Measurements from ENCODE around the gene BUD13. TPM values are rescaled to one million over a fixed set of nuclear protein-coding genes. Genes with fewer than 3 reads are reported as not detected.

Gene BUD13
- total and polyA plus RNA-seq, 2 of the 4 experiments (the other 2 are of a cell fraction) = 11.2 to 14.0 TPM

DNA sequence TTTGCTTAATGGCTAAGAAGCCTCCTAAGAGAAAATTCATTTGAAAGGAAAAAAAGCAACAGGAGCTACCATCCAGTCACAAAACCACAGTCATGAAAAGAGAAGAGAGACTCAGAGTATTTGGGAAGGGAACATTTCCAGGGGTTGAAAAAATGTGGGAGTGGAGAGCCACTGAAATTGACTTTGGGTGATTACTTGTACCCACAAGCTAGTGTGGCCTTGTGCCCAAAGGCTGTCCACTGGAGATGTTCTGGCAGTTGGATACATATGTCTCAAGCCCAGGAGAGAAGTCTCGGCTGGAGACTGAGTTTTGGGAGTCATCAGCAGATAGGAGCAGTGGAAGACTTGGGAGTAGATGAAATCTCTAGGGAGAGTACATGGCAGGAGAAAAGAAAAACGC, 22.1 kb upstream of the BUD13 start:
- POLR2A ChIA-PET (ENCODE audit: unreplicated experiment) = no interaction called here

More for the DNA sequence above, 22.1 kb upstream of the BUD13 start:
- Histone ChIP-seq H3K23ac (ENCODE audit: low read depth, low read length) (no peak overlapping the region), H3K4me1 (ENCODE audit: control insufficient read depth, insufficient read depth, low read length) (peaks cover 2% of the 10 kb centered on the region), H3K9me3 (ENCODE audit: control insufficient read depth, insufficient read depth, low read length) (no peaks in the 10 kb centered on the region), H3K36me3 (ENCODE audit: control insufficient read depth, insufficient read depth, low read length) (no peaks in the 10 kb centered on the region), H3K27ac (ENCODE audit: insufficient read depth, low read length) (no peak overlapping the region), H4K8ac (ENCODE audit: low read depth in 2 of 2, low read length in 2 of 2) (no peak overlapping the region), H2BK20ac (ENCODE audit: low read depth, low read length) (no peak overlapping the region), H3K79me1 (ENCODE audit: low read depth in 1 of 2, low read length in 2 of 2) (no peaks in the 10 kb centered on the region), H3K4ac (ENCODE audit: low read depth, low read length) (no peak overlapping the region), H3K14ac (replicated peaks; ENCODE audit: low read depth, low read length) (no peak overlapping the region), H2AK9ac (replicated peaks; ENCODE audit: low read depth, low read length, poor library complexity) (no peak overlapping the region), H3K9ac (ENCODE audit: low read depth, low read length) (no peak overlapping the region), H2BK15ac (ENCODE audit: low read depth, low read length) (no peak overlapping the region), H3K4me2 (ENCODE audit: low read depth, low read length) (no peak overlapping the region), H2BK120ac (ENCODE audit: low read depth, low read length) (no peak overlapping the region), H3K9me1 (ENCODE audit: insufficient read depth, low read length) (peaks cover 3% of the 10 kb centered on the region), H3K18ac (ENCODE audit: low read depth, low read length) (no peak overlapping the region), H2AFZ (replicated peaks; ENCODE audit: low read length, poor library complexity) (no peak overlapping the region), H3K4me3 (ENCODE audit: insufficient read depth, low read depth, low read length) (no peak overlapping the region), H2AK5ac (ENCODE audit: low read depth, low read length) (no peak overlapping the region), H4K5ac (ENCODE audit: low read depth, low read length) (no peak overlapping the region), H3K27me3 (ENCODE audit: control insufficient read depth, insufficient read depth, low read length) (peaks cover 5% of the 10 kb centered on the region), H4K20me1 (ENCODE audit: insufficient read depth, low read length) (no peaks in the 10 kb centered on the region), H3K56ac (ENCODE audit: extremely low read depth, insufficient read depth, low read length) (no peak overlapping the region), H2BK5ac (ENCODE audit: low read depth, low read length, poor library complexity, severe bottlenecking) (no peak overlapping the region), H4K91ac (ENCODE audit: insufficient read depth, low read depth, low read length) (no peak overlapping the region)
- TF ChIP-seq NFE2L2 (IDR thresholded peaks at IDR 0.05; ENCODE audit: low read depth, low read length) (no peak), MAZ (IDR thresholded peaks at IDR 0.05; ENCODE audit: borderline replicate concordance, low read depth, low read length) (no peak), CHD1 (IDR thresholded peaks at IDR 0.05; ENCODE audit: low read depth, low read length) (no peak), RAD21 (IDR thresholded peaks at IDR 0.05; ENCODE audit: low read length) (no peak), RFX5 (IDR thresholded peaks at IDR 0.05; ENCODE audit: low read depth, low read length) (no peak)
- TF ChIP-seq, protein P1, sequence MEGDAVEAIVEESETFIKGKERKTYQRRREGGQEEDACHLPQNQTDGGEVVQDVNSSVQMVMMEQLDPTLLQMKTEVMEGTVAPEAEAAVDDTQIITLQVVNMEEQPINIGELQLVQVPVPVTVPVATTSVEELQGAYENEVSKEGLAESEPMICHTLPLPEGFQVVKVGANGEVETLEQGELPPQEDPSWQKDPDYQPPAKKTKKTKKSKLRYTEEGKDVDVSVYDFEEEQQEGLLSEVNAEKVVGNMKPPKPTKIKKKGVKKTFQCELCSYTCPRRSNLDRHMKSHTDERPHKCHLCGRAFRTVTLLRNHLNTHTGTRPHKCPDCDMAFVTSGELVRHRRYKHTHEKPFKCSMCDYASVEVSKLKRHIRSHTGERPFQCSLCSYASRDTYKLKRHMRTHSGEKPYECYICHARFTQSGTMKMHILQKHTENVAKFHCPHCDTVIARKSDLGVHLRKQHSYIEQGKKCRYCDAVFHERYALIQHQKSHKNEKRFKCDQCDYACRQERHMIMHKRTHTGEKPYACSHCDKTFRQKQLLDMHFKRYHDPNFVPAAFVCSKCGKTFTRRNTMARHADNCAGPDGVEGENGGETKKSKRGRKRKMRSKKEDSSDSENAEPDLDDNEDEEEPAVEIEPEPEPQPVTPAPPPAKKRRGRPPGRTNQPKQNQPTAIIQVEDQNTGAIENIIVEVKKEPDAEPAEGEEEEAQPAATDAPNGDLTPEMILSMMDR (conservative IDR thresholded peaks at IDR 0.05; ENCODE audit: low read depth, low read length) = no peak
- intact Hi-C loops (cut with micrococcal nuclease) = loop anchor here (5.0 kb wide), 1 partner anchor 77 kb away; no protein-coding TSS in a partner anchor
- dilution Hi-C loops (cut with HindIII; ENCODE audit: low sequenced_read_pairs, unreplicated experiment) = no loop called here
- in situ Hi-C loops (cut with MboI; ENCODE audit: low sequenced_read_pairs) = loop anchor here (5.0 kb wide), 1 partner anchor 307 kb away; no protein-coding TSS in a partner anchor
- no peak for ATAC-seq (ENCODE audit: low read depth)
- CTCF ChIA-PET = no interaction called here
- WGBS, 2 experiments (ENCODE audit: extremely low coverage in 2 of 2, insufficient read length in 1 of 2) = 86% methylated on average over 1 of the region's 2 CpGs; no CpG with 5 or more reads in 1 of the 2 experiments
- DNase-seq = no peak
- BruUV-seq (replicated peaks) = no TSS peak

Measured in IMR-90 (cell line).